ENCODE measurements around the gene ARAP1.

DNA sequence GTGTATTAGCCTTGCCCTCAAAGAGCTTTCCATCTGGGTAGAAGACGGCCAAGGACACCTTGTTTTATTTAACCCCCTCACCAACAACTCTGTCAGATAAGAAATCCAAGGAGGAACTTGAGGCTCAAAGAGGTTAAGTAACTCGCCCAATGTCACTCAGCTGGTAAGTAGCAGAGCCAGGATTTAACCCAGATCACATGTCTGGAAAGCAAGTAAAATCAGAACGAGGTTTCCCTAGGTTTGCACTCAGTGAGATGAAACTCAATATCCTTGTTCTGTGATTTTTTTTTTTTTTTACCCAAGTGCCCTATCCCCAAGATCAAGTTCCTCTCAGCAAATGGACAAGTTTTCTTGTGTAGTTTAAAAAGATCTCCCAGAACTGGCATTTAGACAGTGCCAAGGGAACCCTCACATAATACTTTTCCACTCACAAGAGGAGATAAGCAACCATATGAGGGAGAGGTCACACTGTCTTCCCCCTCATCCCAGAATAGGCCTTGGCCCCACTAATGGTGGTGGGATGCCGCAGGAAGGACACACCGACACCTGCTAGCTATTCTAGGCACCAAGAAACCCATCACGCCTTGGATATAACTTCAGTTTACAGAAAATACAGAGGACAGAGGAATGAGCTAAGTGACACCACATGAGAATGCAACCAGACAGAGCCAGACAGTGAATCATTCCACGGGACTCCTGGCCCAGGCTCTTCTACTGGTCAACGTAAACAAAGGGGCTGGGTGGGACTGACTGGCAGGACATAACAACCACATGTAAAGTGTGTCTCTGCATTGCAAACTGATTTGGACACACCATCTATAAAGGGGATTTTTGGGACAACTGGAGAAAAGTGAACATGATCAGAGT is 8.6 kb upstream of the ARAP1 start:
- TF ChIP-seq YY1 (IDR thresholded peaks at IDR 0.05; ENCODE audit: insufficient read depth, insufficient read length) = no peak
- TF ChIP-seq ZNF274 (IDR thresholded peaks at IDR 0.05; ENCODE audit: low read depth, low read length) = no peak
